ENCODE results near the gene ZNF44. TPM values are rescaled to one million over a fixed set of nuclear protein-coding genes. Genes with fewer than 3 reads are reported as not detected.

Gene ZNF44
- total RNA-seq, 1 experiment from 2014 or later: 7.7 TPM

DNA sequence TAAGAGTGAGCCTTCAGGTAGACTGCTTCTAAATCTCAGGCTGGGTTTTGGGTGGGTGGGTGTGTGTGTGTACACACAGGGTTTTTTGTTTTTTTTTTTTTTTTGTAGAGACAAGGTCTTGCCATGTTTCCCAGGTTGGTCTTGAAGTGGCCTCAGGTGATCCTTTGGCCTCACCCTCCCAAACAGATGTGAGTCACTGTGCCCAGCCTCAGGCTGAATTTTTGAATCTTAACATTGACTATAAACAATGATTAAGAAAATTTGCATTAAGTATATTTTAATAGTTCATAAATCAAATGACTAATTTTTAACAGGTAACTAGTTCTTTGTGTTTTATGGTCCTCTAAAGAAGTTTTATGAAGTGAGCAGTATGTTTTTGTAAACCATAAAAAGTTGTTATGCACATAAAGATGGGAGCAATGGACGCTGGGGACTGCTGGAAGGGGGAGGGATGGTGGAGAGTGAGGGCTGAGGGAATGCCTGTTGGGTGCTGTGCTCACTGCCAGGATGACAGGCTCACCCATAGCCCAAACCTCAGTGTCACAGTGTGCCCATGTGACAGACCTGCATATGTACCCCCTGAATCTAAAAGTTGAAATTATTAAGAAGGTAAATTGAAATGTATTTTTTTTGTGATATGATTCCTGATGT is 71.6 kb downstream of the ZNF44 start:
- Histone ChIP-seq H3K27me3 (no peaks in the 10 kb centered on the region), H3K9me3 (peaks cover 55% of the 10 kb centered on the region), H3K36me3 (no peaks in the 10 kb centered on the region; the same call in 1 of the 2 replicates), H3K4me3 (no peak overlapping the region)
- DNase-seq: no peak

Other genes with a start within 250 kb of the ZNF44 start
- gene ZNF878, start 241.9 kb downstream of the ZNF44 start, total RNA-seq (2014; rRNA removed; shearing (Covaris generic); ENCODE audit: low replicate concordance): 0.13 and 1.1 TPM in 2 replicates
- 1.7 and 8.0 TPM in 2 replicates for gene ZNF844, start 230.2 kb downstream of the ZNF44 start, total RNA-seq (2014; rRNA removed; shearing (Covaris generic); ENCODE audit: low replicate concordance)
- gene ZNF20, start 154.5 kb downstream of the ZNF44 start, total RNA-seq (2014; rRNA removed; shearing (Covaris generic); ENCODE audit: low replicate concordance): 7.5 and 36.6 TPM in 2 replicates
- gene ZNF625, start 138.1 kb downstream of the ZNF44 start, total RNA-seq (2014; rRNA removed; shearing (Covaris generic); ENCODE audit: low replicate concordance): 5.3 and 12.4 TPM in 2 replicates
- gene ZNF136, start 131.8 kb downstream of the ZNF44 start, total RNA-seq (2014; rRNA removed; shearing (Covaris generic); ENCODE audit: low replicate concordance): 5.1 and 15.1 TPM in 2 replicates
- 4.3 and 31.8 TPM in 2 replicates for gene ZNF563, start 38.8 kb upstream of the ZNF44 start, total RNA-seq (2014; rRNA removed; shearing (Covaris generic); ENCODE audit: low replicate concordance)
- 4.5 and 4.8 TPM in 2 replicates for gene ZNF442, start 70.8 kb upstream of the ZNF44 start, total RNA-seq (2014; rRNA removed; shearing (Covaris generic); ENCODE audit: low replicate concordance)
- gene ZNF799, start 106.4 kb upstream of the ZNF44 start, total RNA-seq (2014; rRNA removed; shearing (Covaris generic); ENCODE audit: low replicate concordance): 5.2 and 22.6 TPM in 2 replicates
- gene ZNF443, start 146.1 kb upstream of the ZNF44 start, total RNA-seq (2014; rRNA removed; shearing (Covaris generic); ENCODE audit: low replicate concordance): 3.2 and 5.5 TPM in 2 replicates
- gene ZNF709, start 189.9 kb upstream of the ZNF44 start, total RNA-seq (2014; rRNA removed; shearing (Covaris generic); ENCODE audit: low replicate concordance): 1.9 and 3.6 TPM in 2 replicates